H1 (cell line): Measurements from ENCODE around the gene PNPLA8. TPM values are rescaled to one million over a fixed set of nuclear protein-coding genes. Genes with fewer than 3 reads are reported as not detected.

Source experiments
- CTBP2 ChIP-seq: IDR thresholded peaks from 2 replicates; pipeline ENCODE4 v1.7.0; 2011; ENCODE audit warnings: borderline replicate concordance, mild to moderate bottlenecking, moderate library complexity, mixed read lengths, low read length; ENCODE audit not compliant: insufficient read depth, insufficient read length
- RNF2 ChIP-seq: fragments of 200-900, 300-1000 bp; sonication (generic); IDR thresholded peaks from 2 replicates; pipeline ENCODE4 v1.7.1; 2016; ENCODE audit warnings: borderline replicate concordance, low read depth, mild to moderate bottlenecking, antibody characterized with exemption, low read length; ENCODE audit not compliant: poor library complexity, severe bottlenecking; ENCODE audit errors: missing control alignments
- SIN3A ChIP-seq, 2 experiments: IDR thresholded peaks in 1 of 2; conservative IDR thresholded peaks in 1 of 2; 2 replicates each; pipeline ENCODE4 v1.6.1; 2011 to 2012; ENCODE audit warnings: low read length in 2 of 2, improper control_type of control experiment in 1 of 2, low read depth in 1 of 2, mild to moderate bottlenecking in 1 of 2
- TCF12 ChIP-seq: IDR thresholded peaks from 2 replicates; pipeline ENCODE4 v1.6.1; 2011; ENCODE audit warnings: low read depth, mild to moderate bottlenecking, low read length
- polyA plus RNA-seq, 7 experiments: library from polyadenylated mRNA; depleted of rRNA in 3 of 7; stranded (reverse) in 5 of 7; unstranded in 2 of 7; fragments of >200 nt in 5 of 7; fragments of 200-250 nt in 2 of 7; gene quantifications; 1 replicate in 5 of 7; 2 replicates in 1 of 7; 4 replicates in 1 of 7; pipeline versions ENCODE4 v1.2.1 to v1.2.3, GENCODE V29; 2011 to 2013; ENCODE audit warnings: missing spikeins in 2 of 7, mixed read lengths in 2 of 7
- total RNA-seq: library from RNA; stranded (reverse); fragmentation: NEBNext Ultra II Directional; extraction: Animal tissue kit (Norgen Biotek cat#: 25700); gene quantifications from 2 replicates; pipeline ENCODE4 v1.2.1, GENCODE V29; 2021

Gene PNPLA8
- total and polyA plus RNA-seq, 2 of the 8 experiments (the other 6 are each of a cell fraction or from before 2014, with no cell fraction given) = 3.8 to 11.2 TPM

- no peak for TF ChIP-seq SIN3A (conservative IDR thresholded peaks at IDR 0.05 in 1 of 2, IDR thresholded peaks at IDR 0.05 in 1 of 2; ENCODE audit: low read depth in 1 of 2, low read length in 2 of 2)
- no peak for TF ChIP-seq CTBP2
- no peak for TF ChIP-seq TCF12
- TF ChIP-seq RNF2 = no peak
Observed at GRCh38 chr7:108427766-108428165, 98.2 kb downstream of the PNPLA8 start (continued).
